ENCODE measurements around the gene CDK10. TPM values are rescaled to one million over a fixed set of nuclear protein-coding genes. Genes with fewer than 3 reads are reported as not detected.

CDK10 gene
- total and polyA plus RNA-seq, 10 of the 15 experiments (the other 5 are each of a cell fraction or from before 2014, with no cell fraction given) = 1.5 to 58.7 (median 36.0) TPM

DNA sequence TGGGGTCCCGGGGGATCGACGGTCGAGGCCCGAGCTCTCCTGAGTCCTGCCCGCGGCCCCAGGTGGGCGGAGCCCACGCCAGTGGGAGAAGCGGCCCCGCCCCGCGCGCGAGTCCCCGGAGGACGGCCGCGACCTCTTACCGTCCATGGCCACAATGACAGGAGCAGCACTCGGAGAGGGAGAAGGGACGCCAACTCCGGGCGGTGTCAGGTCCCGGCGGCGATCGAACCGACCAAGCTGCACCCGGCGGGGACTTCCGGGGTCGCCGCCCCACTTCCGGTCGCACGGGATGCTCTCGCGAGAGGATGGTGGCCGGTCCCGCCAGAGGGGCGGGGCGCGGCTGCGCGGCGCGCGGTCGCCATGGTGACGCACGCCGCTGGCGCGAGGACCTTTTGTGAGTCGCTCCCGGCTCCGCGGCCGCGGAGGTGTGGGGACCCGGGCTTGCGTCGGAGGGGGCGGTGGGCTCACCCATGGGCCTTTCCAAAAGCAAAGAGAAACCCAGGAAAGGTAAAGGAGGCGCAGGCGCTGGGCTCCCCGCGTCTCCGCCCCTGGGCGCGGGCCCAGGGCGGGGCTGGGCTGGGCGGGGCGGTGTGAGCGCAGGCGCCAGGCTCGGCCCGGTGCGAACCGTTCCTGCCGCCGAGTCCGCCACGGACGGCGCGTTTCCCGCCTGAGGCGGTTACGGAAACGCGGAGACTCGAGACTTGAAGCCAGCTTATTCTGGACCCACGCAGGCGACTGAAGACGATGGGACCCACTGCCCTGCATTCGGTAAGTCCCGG is 28.9 kb upstream of the CDK10 start, which contains the start of the genes CHMP1A and SPATA33 (continued):
- TF ChIP-seq IRF4 (IDR thresholded peaks at IDR 0.05; ENCODE audit: low read depth, low read length) (no peak), SREBF2 (IDR thresholded peaks at IDR 0.05; ENCODE audit: low read length) (no peak), FOXM1 (IDR thresholded peaks at IDR 0.05; ENCODE audit: low read depth, low read length) (no peak), EP300 (IDR thresholded peaks at IDR 0.05; ENCODE audit: borderline replicate concordance in 1 of 2, control insufficient read depth in 1 of 2, low read depth in 2 of 2, low read length in 2 of 2) (0 out of 4 replicates have a peak, but pooled peaks of 1 of the 2 experiments have one; percentile 22), CBFB (IDR thresholded peaks at IDR 0.05; ENCODE audit: low read depth) (no peak; the same call in 1 of the 2 replicates), CREB1 (IDR thresholded peaks at IDR 0.05; ENCODE audit: low read depth) (no peak), USF1 (IDR thresholded peaks at IDR 0.05; ENCODE audit: borderline replicate concordance, extremely low read length, insufficient read depth, low read depth, low read length) (no peak), FOS (IDR thresholded peaks at IDR 0.05; ENCODE audit: borderline replicate concordance, extremely low read depth, insufficient read length) (no peak), RAD51 (IDR thresholded peaks at IDR 0.05) (no peak), RCOR1 (conservative IDR thresholded peaks at IDR 0.05; ENCODE audit: low read depth, low read length) (0 out of 2 replicates have a peak, but pooled peaks have one; percentile 13), NR2F1 (conservative IDR thresholded peaks at IDR 0.05) (peak; percentile 95), CHD1 (IDR thresholded peaks at IDR 0.05; ENCODE audit: low read depth, low read length) (no peak), YBX1 (IDR thresholded peaks at IDR 0.05) (no peak), MYB (IDR thresholded peaks at IDR 0.05; ENCODE audit: borderline replicate concordance, low read depth, low read length) (no peak), MYC (IDR thresholded peaks at IDR 0.05; ENCODE audit: insufficient read depth, insufficient read length, insufficient replicate concordance, low read length, severe bottlenecking) (no peak), TCF12 (IDR thresholded peaks at IDR 0.05; ENCODE audit: low read depth, low read length) (0 out of 2 replicates have a peak, but pooled peaks have one; percentile 19), MEF2A (IDR thresholded peaks at IDR 0.05; ENCODE audit: insufficient read depth, low read depth, low read length) (no peak), BACH1 (IDR thresholded peaks at IDR 0.05; ENCODE audit: borderline replicate concordance) (peak; percentile 41; the same call in 1 of the 2 replicates), BMI1 (IDR thresholded peaks at IDR 0.05; ENCODE audit: borderline replicate concordance) (peak; percentile 93), ZBTB40 (IDR thresholded peaks at IDR 0.05; ENCODE audit: borderline replicate concordance) (peak; percentile 89), RBBP5 (conservative IDR thresholded peaks at IDR 0.05) (no peak), STAT1 (conservative IDR thresholded peaks at IDR 0.05) (no peak), ASH2L (IDR thresholded peaks at IDR 0.05; ENCODE audit: borderline replicate concordance, low read depth) (peak; percentile 71; the same call in 1 of the 2 replicates), ZZZ3 (IDR thresholded peaks at IDR 0.05; ENCODE audit: control insufficient read depth, insufficient read length, low read depth) (no peak), IKZF2 (IDR thresholded peaks at IDR 0.05) (peak in 1 of 2 experiments; percentile 16; a peak in 1 of 4 replicates)
- TF ChIP-seq, protein P1, sequence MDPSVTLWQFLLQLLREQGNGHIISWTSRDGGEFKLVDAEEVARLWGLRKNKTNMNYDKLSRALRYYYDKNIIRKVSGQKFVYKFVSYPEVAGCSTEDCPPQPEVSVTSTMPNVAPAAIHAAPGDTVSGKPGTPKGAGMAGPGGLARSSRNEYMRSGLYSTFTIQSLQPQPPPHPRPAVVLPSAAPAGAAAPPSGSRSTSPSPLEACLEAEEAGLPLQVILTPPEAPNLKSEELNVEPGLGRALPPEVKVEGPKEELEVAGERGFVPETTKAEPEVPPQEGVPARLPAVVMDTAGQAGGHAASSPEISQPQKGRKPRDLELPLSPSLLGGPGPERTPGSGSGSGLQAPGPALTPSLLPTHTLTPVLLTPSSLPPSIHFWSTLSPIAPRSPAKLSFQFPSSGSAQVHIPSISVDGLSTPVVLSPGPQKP (IDR thresholded peaks at IDR 0.05; ENCODE audit: low read depth, low read length) = peak; percentile 96
